Muscle layer of colon (tissue), 2 donors: Measurements from ENCODE around the gene MTERF1.

Experiments used
- H3K27ac ChIP-seq: one replicate; pipeline ENCODE4 v1.7.0; 2013; ENCODE audit warnings: low read depth, mild to moderate bottlenecking, low read length, moderate library complexity
- H3K27me3 ChIP-seq, 2 donors: one replicate each; pipeline ENCODE4 v1.7.0; 2013; ENCODE audit warnings: low read length in 2 of 2, mild to moderate bottlenecking in 2 of 2; ENCODE audit not compliant: insufficient read depth in 2 of 2, control insufficient read depth in 1 of 2
- H3K36me3 ChIP-seq: one replicate; pipeline ENCODE4 v1.7.0; 2013; ENCODE audit warnings: mild to moderate bottlenecking, low read length; ENCODE audit not compliant: insufficient read depth
- H3K4me1 ChIP-seq: one replicate; pipeline ENCODE4 v1.7.0; 2013; ENCODE audit warnings: mild to moderate bottlenecking, low read length; ENCODE audit not compliant: insufficient read depth
- H3K4me3 ChIP-seq, 2 donors: one replicate each; pipeline ENCODE4 v1.7.0; 2013; ENCODE audit warnings: low read length in 2 of 2, low read depth in 1 of 2, mild to moderate bottlenecking in 1 of 2, moderate library complexity in 1 of 2
- H3K9ac ChIP-seq: one replicate; pipeline ENCODE4 v1.7.0; 2013; ENCODE audit warnings: low read length
- H3K9me3 ChIP-seq: one replicate; pipeline ENCODE4 v1.7.0; 2013; ENCODE audit warnings: mild to moderate bottlenecking, low read length
- donor health status: abdominal sarcoma.
- donor health status: Adenocarcinoma of cecum.

The MTERF1 gene, protein sequence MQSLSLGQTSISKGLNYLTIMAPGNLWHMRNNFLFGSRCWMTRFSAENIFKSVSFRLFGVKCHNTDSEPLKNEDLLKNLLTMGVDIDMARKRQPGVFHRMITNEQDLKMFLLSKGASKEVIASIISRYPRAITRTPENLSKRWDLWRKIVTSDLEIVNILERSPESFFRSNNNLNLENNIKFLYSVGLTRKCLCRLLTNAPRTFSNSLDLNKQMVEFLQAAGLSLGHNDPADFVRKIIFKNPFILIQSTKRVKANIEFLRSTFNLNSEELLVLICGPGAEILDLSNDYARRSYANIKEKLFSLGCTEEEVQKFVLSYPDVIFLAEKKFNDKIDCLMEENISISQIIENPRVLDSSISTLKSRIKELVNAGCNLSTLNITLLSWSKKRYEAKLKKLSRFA

DNA sequence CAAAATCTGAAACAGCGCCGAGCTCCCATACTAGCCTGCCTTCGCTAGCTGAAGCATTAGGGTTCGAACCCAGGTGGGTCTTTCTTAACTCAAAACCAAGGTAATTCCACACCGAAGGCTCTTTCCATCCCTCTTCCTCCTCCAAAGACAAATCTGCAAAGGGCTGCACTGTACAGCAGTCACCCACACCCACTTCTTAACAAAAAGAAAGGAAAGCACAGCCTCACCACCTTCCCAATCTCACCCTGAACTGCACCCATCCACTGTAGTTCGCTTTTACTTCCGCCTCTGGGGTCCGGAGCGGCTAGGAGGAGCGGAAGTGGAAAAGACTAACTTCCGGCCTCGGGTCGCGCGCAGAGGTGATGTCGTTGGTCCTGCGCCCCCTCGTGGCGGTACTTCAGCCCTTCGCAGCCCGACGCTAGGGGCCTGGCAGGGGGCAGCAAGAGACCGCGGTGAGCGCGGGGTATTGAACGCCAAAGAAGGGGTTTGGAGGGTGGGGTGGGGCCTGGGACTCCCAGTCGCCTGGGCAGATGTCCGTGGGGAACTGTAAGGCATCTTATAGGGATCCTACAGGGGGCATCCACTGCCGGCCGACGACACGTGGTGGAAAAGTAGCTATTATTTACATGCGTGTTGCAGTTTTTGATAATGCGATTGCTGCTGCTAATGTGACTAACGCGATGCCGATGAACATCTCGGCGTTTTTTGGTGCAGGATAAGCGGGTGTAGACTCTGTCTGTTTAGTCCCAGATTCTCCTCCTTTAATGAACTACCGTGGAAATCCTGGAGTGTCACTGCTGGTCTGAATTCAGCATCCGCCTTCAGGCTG, at the start of gene MTERF1:
TSS of gene MTERF1 (minus strand) at position 290 of the 829 bp plus-strand sequence. CDS start 619 bp downstream, outside the sequence.
- Histone ChIP-seq H3K4me1 (peaks cover 18% of the 10 kb centered on the region), H3K27ac (peak within 1 kb of the TSS; percentile 74), H3K9me3 (no peaks in the 10 kb centered on the region), H3K9ac (peak within 1 kb of the TSS; percentile 85), H3K4me3 (peak within 1 kb of the TSS; percentile 95 to 100), H3K36me3 (no peaks in the 10 kb centered on the region), H3K27me3 (no peaks in the 10 kb centered on the region)

DNA sequence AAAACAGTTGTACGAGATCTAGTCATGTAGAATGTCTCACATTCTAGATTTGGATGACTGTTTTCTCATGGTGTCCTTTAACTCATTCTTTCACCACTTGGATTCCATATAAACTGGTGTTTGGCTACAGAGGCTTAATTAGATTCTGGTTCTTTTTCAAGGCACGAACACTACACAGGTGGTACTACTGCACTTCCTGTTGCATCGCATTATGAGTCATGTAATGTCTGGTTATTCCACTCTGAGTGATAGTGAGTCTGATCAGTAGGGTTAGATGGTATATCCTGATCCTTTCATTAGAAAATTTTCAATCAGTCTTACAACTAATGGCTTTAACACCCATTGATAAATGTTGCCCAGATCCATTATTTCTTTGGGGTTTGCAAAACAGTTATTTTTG, 49.0 kb upstream of the MTERF1 start:
- Histone ChIP-seq H3K4me1 (no peaks in the 10 kb centered on the region), H3K9ac (no peak overlapping the region), H3K36me3 (no peaks in the 10 kb centered on the region), H3K27me3 (no peaks in the 10 kb centered on the region), H3K9me3 (no peaks in the 10 kb centered on the region), H3K27ac (no peak overlapping the region), H3K4me3 (no peak overlapping the region)

DNA sequence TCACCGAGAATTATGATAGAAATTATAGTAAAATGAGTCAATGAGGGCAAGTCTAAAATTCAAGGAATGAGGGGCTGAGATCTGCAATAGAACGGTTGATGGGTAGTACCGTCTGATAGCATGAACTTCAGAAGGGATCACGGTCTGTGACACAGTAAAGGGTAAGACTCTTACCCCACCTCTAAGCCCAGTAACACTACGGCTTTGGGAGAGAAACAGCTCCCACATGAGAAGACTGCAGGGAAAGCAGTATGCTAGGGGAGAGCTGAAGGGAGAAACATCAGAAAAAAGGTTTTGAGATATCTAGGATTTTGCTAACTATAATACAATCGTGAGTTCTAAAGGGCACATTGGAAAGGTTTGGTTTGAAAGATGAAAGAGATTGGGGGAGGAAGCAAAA, 47.4 kb upstream of the MTERF1 start:
- H3K4me1 ChIP-seq: no peaks in the 10 kb centered on the region
- no peak overlapping the region for H3K27ac ChIP-seq
- no peak overlapping the region for H3K4me3 ChIP-seq
- H3K27me3 ChIP-seq: no peaks in the 10 kb centered on the region
- H3K9ac ChIP-seq: no peak overlapping the region
- H3K9me3 ChIP-seq: no peaks in the 10 kb centered on the region
- H3K36me3 ChIP-seq: no peaks in the 10 kb centered on the region

DNA sequence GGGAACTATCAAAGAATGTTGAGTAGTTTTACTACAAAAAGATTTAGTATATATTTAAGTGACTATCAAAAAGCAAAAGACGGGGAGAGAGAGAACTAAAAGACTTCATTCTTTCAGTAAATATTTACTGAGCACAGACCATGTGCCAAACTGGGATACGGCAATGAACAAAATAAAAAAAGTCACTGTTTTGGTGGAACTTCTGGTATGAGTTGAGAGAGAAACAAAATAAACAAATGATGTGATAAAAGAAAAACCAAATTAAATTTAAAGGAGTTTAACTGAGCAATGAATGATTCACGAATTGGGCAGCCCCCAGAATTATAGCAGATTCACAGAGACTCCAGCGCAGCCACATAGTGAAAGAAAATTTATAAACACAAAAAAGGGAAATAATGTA, 42.4 kb upstream of the MTERF1 start:
- H3K4me3 ChIP-seq: no peak overlapping the region
- H3K27ac ChIP-seq: no peak overlapping the region
- no peak overlapping the region for H3K9ac ChIP-seq
- no peaks in the 10 kb centered on the region for H3K4me1 ChIP-seq
- H3K27me3 ChIP-seq: no peaks in the 10 kb centered on the region
- no peaks in the 10 kb centered on the region for H3K36me3 ChIP-seq
- no peaks in the 10 kb centered on the region for H3K9me3 ChIP-seq

DNA sequence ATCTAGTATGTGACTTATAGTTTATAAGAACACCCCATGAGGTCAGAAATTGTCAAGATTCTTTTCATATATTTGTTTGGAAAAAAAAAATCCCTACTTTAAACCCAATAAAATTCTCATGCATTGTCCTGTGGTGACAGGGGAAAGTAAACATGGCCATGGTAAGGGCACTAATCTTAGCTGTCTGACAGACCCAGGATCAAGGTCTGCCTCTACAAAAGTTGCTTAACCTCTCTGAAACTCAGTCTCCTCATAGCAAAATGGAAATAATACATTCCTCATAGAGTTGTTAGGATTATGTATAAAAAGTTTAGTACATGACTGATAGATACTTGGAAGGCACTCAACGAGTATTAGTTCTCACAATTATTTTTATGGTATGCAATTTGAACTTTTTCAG, 37.9 kb upstream of the MTERF1 start:
- Histone ChIP-seq H3K9me3 (no peaks in the 10 kb centered on the region), H3K9ac (no peak overlapping the region), H3K4me1 (no peaks in the 10 kb centered on the region), H3K4me3 (no peak overlapping the region), H3K27ac (no peak overlapping the region), H3K27me3 (no peaks in the 10 kb centered on the region), H3K36me3 (no peaks in the 10 kb centered on the region)

DNA sequence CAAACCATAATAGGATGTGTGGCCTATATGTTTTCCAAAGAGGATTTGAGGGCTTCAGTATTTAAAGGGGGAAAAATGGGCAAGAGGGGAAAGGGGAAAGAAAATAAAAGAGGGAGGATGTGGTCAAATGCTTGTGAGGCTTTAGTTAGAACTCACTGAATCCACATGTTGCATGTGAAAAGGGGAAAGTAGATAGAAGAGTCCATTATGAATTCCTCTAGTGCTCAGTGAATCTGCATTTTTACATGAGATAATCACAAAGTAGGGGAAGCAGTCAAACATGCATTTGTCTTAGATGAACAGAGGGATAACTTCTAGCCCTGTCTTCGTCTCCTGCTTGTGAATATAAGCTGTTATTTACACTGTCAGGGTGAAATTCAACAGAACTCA, 35.5 kb upstream of the MTERF1 start:
- no peak overlapping the region for H3K4me3 ChIP-seq
- no peaks in the 10 kb centered on the region for H3K4me1 ChIP-seq
- H3K27ac ChIP-seq: no peak overlapping the region
- H3K36me3 ChIP-seq: no peaks in the 10 kb centered on the region
- H3K9ac ChIP-seq: no peak overlapping the region
- no peaks in the 10 kb centered on the region for H3K27me3 ChIP-seq
- no peaks in the 10 kb centered on the region for H3K9me3 ChIP-seq

DNA sequence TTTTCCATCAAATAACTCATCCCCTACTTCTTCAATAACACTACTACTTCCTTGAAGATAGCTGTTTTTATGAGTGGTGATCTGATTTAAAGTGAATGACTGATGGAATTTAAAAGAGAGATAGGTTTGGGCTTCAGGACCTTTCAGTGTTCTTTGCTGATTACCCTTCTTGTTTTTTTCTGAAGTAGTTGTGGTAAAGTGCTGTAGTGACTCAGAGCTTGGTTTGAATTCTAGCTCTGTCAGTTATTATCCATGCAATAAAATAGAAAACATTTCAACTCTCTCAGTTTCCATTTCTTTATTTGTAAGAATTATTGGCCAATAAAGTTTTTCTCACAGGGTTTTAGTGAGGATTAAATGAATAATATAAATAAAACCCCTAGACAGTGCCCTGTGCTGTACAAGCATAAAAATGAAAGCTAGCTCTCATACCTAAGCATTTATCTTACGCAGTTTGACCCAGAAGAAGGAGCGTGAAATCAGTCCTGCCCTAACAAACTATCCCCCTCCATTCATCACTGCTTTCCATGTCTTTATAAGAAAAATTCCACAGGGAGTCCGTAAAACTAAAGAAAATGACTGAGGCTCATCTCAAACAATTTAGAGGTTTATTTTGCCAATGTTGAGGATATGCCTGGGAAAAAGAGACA, 35.0 kb upstream of the MTERF1 start:
- Histone ChIP-seq H3K9me3 (no peaks in the 10 kb centered on the region), H3K27me3 (no peaks in the 10 kb centered on the region), H3K4me1 (no peaks in the 10 kb centered on the region), H3K4me3 (no peak overlapping the region), H3K27ac (no peak overlapping the region), H3K9ac (no peak overlapping the region), H3K36me3 (no peaks in the 10 kb centered on the region)

DNA sequence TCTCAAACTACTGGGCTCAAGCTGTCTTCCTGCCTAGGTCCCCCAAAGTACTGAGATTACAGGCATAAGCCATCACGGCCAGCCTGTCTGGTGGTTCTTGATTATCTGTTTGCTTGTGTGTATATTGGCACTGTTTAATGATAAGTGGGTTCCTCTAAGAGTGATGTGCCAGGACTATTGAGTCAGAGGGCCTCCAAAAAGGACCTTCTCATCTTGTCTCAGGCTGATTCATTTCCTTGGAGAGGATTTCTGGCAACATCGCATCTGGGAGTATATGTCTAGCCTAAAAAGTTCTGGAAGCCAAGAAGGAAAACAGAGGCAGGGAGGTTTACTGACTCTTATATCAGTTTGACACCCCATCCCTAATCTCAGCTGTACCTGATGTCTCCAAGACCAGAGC, 33.1 kb upstream of the MTERF1 start:
- no peaks in the 10 kb centered on the region for H3K9me3 ChIP-seq
- no peaks in the 10 kb centered on the region for H3K4me1 ChIP-seq
- H3K27me3 ChIP-seq: no peaks in the 10 kb centered on the region
- H3K27ac ChIP-seq: no peak overlapping the region
- no peak overlapping the region for H3K9ac ChIP-seq
- H3K36me3 ChIP-seq: no peaks in the 10 kb centered on the region
- no peak overlapping the region for H3K4me3 ChIP-seq

DNA sequence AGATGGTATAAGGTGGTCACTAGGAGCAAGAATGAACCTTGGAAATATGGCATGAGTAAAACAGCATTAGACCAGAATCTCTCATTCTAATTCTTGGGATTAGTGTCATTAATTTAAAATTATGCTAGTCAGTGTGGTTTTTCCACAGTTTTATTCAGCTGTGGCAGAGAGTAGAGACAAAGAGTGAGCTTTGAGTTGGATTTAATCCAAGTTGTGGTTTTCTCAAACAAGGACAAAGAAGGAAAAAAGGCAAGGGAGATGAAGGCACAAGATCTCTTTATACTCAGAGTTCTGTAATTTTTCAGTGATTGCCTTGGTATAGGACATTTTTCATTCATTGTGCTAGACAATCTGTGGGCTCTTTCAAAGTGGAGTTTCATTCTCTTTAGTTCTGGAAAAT, 32.0 kb upstream of the MTERF1 start:
- no peaks in the 10 kb centered on the region for H3K36me3 ChIP-seq
- H3K9me3 ChIP-seq: no peaks in the 10 kb centered on the region
- H3K9ac ChIP-seq: no peak overlapping the region
- no peak overlapping the region for H3K27ac ChIP-seq
- no peaks in the 10 kb centered on the region for H3K4me1 ChIP-seq
- no peak overlapping the region for H3K4me3 ChIP-seq
- H3K27me3 ChIP-seq: no peaks in the 10 kb centered on the region

DNA sequence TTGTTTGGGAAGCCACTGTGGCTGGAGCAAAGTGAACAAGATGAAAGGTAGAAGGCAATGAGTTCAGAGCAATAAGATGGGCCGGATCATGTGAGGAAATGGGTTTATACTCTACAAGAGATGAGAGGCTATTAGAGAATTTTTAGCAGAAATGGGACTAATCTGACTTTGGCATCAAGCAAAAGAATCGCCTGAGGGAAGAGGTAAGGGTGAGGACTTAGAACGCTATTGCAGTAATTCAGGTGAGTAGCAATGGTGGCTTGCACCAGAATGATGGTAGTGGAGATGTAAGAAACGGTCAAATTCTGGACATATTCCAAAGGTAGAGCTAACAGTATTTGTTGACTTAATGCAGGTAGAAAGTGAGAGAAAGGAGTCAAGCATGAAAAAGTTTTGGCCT, 30.6 kb upstream of the MTERF1 start:
- Histone ChIP-seq H3K27me3 (no peaks in the 10 kb centered on the region), H3K9me3 (no peaks in the 10 kb centered on the region), H3K4me3 (no peak overlapping the region), H3K36me3 (no peaks in the 10 kb centered on the region), H3K27ac (no peak overlapping the region), H3K4me1 (no peaks in the 10 kb centered on the region), H3K9ac (no peak overlapping the region)

DNA sequence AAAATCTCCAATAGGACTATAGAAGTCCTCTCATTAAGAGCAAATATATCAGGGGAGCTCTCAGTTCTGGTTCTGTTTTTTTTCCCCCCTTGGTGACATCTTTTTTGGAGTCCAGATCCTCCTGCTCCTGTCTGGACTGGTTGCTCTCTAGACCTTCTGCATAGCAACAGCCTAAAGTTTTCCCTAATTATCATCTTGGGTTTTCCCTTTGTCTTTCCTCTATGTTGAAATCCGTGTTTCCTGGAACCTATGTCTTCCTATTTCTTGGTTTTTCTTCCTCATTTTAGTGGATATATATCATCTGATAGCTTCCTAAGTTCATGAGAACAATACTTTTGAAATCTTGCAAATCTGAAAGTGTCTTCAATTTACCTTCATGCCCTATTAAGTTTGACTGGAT, 29.7 kb upstream of the MTERF1 start:
- Histone ChIP-seq H3K4me1 (no peaks in the 10 kb centered on the region), H3K27me3 (no peaks in the 10 kb centered on the region), H3K36me3 (no peaks in the 10 kb centered on the region), H3K27ac (no peak overlapping the region), H3K4me3 (no peak overlapping the region), H3K9ac (no peak overlapping the region), H3K9me3 (no peaks in the 10 kb centered on the region)
